ENCODE results near the gene SFT2D1.

SFT2D1 gene

GRCh38 chr6:166274163-166274562, 68.2 kb downstream of the SFT2D1 start:
- no peak for DNase-seq (ENCODE audit: low read depth)
- no peak overlapping the region for H3K4me3 ChIP-seq (ENCODE audit: control insufficient read depth, low read depth, low read length)
- no peak for TF ChIP-seq CTCF (conservative IDR thresholded peaks at IDR 0.05; ENCODE audit: control insufficient read depth, insufficient read depth, low read depth, low read length)

- H3K4me3 ChIP-seq (ENCODE audit: control insufficient read depth, low read depth, low read length) = no peak overlapping the region
- no peak for DNase-seq (ENCODE audit: low read depth)
- TF ChIP-seq CTCF (conservative IDR thresholded peaks at IDR 0.05; ENCODE audit: control insufficient read depth, insufficient read depth, low read depth, low read length) = no peak
Observed at GRCh38 chr6:166271376-166271765, 71.0 kb downstream of the SFT2D1 start.

GRCh38 chr6:166270706-166271375, 71.5 kb downstream of the SFT2D1 start:
- no peak for TF ChIP-seq CTCF (conservative IDR thresholded peaks at IDR 0.05; ENCODE audit: control insufficient read depth, insufficient read depth, low read depth, low read length)
- no peak for DNase-seq (ENCODE audit: low read depth)
- H3K4me3 ChIP-seq (ENCODE audit: control insufficient read depth, low read depth, low read length) = no peak overlapping the region
